Left renal pelvis (tissue), 4 donors: ENCODE measurements around the gene NOX4. TPM values are rescaled to one million over a fixed set of nuclear protein-coding genes. Genes with fewer than 3 reads are reported as not detected.
"Not testable (repeated sequence)": the region's sequence is repeated elsewhere in the genome, so short reads cannot be mapped to it uniquely, and the experiment has no call there.

ENCODE experiments used
- DNase-seq, 4 donors: peaks; one replicate each; pipeline ENCODE4 v3.0.0-alpha.2; 2013; ENCODE audit warnings: low read depth in 4 of 4, low spot score in 3 of 4
- polyA plus RNA-seq, 4 donors: library from polyadenylated mRNA; unstranded; fragments of 120-200 nt; gene quantifications; one replicate each; pipeline ENCODE4 v1.2.1, GENCODE V29; 2013; ENCODE audit not compliant: insufficient read length in 4 of 4

NOX4 gene
- polyA plus RNA-seq, 4 donors = 7.7 to 55.9 (median 44.3) TPM

DNA sequence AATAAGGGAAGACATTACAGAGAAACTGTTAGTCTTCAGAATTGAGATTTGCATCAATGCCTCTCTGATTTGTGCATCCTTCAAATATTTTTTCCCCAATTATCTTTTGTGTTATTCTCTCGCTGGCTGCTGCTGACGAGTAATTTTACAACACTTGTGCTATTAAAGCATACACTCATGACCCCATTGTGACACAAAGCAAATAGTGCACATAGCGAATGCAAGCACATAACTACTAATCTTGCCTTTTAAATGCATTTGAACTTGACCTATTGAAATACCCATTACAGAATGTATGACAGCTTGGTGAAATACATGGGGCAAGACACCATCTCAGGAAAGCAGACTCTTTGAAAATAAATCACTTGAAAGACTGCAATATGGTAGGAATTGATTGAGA lies 180.6 kb downstream of the NOX4 start:
- not testable (repeated sequence) for DNase-seq

DNA sequence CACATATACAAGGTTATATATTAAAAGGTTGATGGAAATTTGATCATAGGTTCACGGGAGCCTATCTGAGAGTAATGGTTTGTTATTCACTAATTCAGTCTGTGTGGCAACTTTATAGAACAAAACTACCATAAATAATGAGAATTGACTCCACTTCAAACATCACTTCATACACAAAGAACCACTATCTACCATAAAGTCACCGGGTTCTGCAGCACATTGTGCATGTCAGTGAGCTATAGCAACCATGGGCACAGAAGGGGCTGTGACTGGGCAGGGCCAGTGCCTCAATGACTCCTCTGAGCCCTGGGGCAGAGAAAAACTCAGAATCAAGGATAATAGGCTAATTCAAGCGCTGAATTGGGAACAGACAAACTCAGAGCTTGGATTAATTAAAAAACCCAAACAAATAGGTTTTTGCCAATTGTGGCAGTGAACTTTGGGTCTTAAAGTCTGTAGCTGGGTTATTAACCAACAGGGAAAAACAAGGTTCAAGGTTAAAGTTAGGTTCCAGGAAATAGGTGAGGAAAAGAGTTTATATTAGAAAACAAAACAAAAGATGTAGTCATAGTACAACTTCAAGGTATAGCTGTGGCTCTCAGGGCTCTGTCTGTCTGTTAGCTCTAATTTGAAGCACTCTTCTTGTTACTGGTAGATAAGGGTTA lies 181.7 kb downstream of the NOX4 start:
- DNase-seq = not testable (repeated sequence)

DNA sequence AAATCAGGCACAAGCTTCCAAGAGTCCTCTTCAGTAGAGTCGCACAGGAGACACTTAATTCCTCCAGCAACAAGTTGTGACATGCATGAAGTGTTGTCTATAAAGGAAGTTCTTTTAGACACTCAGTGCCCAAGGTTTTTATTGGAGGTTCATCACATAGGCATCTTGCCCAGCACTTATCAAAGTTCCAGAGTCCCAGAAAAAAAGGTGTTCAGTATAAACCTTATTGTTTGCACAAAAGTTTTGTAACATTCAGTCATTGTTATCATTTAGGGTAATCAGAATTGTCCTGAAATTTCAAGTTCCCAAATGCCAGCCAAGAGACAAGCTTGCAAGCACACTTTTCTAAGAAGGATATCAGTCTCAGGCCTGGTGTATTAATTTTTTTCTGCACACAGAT lies 182.9 kb downstream of the NOX4 start:
- not testable (repeated sequence) for DNase-seq

DNA sequence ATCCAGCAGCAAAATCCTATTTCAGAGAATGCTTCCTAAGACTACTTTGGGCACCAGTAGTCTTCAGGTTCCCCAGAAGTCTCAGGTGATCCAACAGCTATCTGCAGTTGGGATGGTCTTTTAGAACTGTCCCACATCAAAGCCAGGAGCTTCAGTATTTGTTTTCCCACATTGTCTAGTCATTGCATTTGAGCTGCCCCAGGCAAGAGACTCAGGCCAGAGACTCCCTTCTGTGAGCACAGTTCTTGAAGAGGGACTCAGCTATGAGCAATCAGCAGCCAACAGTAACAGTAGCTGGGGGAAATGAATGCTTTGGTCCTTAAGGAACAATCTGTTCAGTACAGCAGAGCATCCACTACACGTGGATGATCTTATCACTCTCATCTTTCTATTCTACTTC lies 188.1 kb downstream of the NOX4 start:
- DNase-seq = not testable (repeated sequence)

DNA sequence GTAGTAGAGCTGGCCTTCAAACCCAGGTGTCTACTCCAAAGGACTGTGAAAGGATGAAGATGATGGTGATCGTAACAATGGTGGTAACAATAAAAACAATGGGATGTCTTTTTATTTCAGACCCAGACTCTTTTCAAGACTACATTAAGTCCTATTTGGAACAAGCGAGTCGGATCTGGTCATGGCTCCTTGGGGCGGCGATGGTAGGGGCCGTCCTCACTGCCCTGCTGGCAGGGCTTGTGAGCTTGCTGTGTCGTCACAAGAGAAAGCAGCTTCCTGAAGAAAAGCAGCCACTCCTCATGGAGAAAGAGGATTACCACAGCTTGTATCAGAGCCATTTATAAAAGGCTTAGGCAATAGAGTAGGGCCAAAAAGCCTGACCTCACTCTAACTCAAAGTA lies 196.2 kb downstream of the NOX4 start:
- DNase-seq = not testable (repeated sequence)

DNA sequence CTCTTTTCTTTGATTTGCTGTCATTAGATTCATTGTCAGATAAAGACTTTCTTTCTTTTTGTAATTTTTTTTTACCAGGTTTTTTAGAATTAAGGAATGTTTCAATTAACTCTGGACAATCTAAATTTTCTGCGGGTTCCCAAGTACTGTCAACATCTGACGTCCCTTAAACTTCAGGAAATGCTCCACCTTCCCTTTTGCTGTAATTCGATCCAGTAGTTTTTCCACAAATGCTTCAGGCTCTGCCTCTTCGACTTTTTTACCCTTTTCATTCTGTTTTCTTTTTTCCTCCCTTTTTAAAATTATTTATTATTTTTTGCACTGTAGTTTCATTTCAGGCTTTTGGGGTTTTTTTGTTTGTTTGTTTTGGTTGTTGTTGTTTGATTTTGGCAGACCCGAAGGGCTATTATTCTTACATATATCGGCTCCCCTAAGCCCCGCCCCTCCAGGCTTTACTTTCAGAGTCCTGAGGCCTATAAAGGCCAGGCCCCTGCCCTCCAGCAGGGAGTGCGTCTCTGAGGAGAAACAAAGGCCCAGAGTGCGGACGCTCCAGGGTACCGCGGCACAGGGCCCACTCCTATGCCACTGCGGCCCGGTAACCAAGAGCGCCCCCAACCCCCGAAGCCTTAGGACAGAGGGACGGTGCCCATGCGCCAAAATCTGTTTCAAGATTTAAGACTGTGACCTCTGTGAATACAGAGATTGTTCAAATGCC lies 197.1 kb downstream of the NOX4 start:
- DNase-seq = peak in 2 of 4 donors; percentile 8 to 11

DNA sequence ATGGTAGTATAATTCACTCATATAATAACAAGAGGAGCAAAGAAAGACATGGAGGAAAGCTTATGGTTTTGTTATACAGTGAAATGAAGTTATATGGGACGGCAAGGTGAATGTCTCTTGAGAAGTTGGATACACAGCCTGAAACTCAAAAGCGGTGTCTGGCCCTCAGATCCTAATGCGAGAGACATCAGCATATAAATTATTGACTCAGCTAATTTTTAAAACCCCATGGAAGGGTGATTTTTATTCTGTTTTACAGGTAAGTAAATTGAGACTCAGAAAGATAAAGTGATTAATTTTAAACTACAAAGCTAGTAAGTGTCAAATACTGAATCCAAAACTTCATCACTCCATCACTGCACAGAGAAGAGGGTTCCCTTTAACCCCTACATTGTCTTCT lies 203.2 kb downstream of the NOX4 start:
- DNase-seq = not testable (repeated sequence)

DNA sequence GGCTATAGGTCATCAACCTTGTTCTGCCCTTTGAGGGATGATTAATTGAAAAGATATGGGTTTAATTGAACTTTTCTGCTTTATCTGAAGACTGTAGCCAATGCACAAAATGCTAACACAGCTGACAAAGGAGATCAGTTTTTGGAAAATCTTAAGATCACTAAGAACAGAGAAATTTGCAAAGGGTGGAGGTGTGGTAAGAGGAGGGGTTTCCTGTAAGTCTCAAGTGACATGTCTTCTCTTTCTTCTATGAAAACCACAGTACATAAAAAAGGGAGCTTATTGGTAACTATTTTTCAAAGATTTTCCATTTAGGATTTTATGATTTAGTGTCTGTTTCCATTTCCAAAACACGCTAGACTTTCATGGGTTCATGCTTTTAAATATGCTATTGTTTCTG lies 204.6 kb downstream of the NOX4 start:
- DNase-seq = not testable (repeated sequence)

DNA sequence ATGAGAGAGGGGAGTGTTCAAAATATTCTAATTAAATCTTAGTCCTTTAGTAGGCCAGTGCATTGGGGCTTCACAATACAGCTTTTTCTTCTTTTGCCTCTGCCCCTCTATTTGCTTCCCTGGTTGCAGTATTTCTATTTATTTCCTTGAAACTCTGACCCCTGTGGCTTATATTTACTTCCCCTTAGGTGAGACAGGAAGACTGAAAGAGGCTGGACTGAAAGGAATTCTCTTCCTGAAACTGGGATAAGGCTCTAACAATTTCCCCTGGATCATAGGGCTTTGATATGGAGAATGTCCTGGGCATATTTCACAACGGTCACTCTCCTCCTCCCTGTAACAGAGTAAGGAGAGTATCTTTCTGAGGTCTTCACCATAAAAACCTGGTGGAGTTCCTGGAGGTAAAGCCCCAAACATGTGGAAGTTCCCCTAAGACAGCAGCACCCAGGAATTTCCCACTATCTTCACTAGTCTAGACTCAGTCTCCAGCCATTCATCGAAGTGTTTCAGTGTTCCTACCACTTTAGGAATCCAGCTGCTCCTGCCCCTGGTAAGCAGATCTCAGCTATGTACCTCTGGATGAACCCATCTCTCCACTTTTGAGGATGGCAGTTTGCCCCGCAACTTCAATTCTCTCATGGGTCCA lies 210.0 kb downstream of the NOX4 start:
- DNase-seq = not testable (repeated sequence)

DNA sequence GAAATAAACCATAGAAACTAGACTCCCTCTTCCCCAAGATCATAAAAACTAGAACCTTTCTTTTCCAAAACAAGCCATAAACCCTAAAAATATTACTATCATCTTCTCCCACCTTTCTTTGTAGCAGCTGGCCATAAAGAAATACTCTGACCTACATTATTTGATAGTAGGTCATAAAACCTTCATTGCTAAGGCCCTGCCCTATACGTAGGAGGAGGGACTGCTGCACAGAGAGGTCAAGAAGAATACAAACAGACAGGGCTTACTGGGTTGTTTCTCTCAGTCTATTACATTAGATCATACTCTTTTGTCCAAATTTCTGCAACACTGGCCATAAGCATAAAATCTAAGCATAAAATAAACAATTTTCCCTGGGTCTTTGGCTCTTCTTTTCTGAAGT lies 212.0 kb downstream of the NOX4 start:
- DNase-seq = no peak

DNA sequence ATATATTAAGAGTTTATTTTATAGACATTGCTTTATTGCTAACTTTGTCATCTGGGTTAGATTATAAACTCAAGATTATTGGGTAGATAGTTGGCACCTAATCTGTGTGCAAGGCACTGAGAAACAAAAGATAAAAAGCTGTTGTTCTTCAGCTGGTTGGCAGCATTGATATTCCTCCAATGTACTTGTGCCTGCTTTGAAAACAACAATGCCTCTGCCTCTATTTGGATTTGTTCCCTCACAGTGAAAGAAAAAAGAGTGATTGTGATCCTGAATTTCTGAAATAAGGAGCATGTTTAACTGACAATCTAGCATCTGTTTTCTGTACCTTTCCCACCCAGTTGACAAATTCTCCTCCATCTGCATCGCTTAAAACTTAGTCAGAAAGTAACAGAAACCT lies 215.2 kb downstream of the NOX4 start:
- DNase-seq = no peak

Other genes with a start within 250 kb of the NOX4 start
- gene TRIM77, start 218.9 kb upstream of the NOX4 start, polyA plus RNA-seq = not detected